Memory B cell (primary cell): ENCODE results near the gene SLFN5.

Source experiments
- ATAC-seq: fragments of 150-1000 bp; cut with Tn5 transposase; 2 replicates; pipeline ENCODE4 v1.10.0; 2021; ENCODE audit warnings: low read depth, mild to moderate bottlenecking, moderate library complexity
- DNase-seq, 2 donors: peaks; one replicate each; pipeline ENCODE4 v3.0.0; 2022; ENCODE audit warnings: low spot score in 2 of 2
- H3K27ac Mint-ChIP-seq: one replicate; pipeline ENCODE4 v1.8.0; 2022; ENCODE audit warnings: mild to moderate bottlenecking, moderate library complexity, mixed read lengths
- H3K27me3 Mint-ChIP-seq: one replicate; pipeline ENCODE4 v1.8.0; 2022; ENCODE audit warnings: mixed read lengths
- H3K36me3 Mint-ChIP-seq: one replicate; pipeline ENCODE4 v1.8.0; 2022; ENCODE audit warnings: mild to moderate bottlenecking, mixed read lengths
- H3K4me1 Mint-ChIP-seq: one replicate; pipeline ENCODE4 v1.8.0; 2022; ENCODE audit warnings: mixed read lengths
- H3K4me3 Mint-ChIP-seq: one replicate; pipeline ENCODE4 v1.8.0; 2022; ENCODE audit warnings: mild to moderate bottlenecking, moderate library complexity, mixed read lengths
- H3K9me3 Mint-ChIP-seq: one replicate; pipeline ENCODE4 v1.8.0; 2022; ENCODE audit warnings: mixed read lengths

SLFN5 gene

GRCh38 chr17:35315283-35315682 lies 72.4 kb downstream of the SLFN5 start:
- Mint-ChIP-seq H3K27me3 (no peaks in the 10 kb centered on the region), H3K9me3 (no peaks in the 10 kb centered on the region), H3K4me3 (no peak overlapping the region), H3K27ac (peak overlapping the region; percentile 25), H3K4me1 (peaks cover 13% of the 10 kb centered on the region), H3K36me3 (no peaks in the 10 kb centered on the region)
- ATAC-seq, result no peak
- DNase-seq, result no peak

GRCh38 chr17:35315971-35316370 lies 73.1 kb downstream of the SLFN5 start:
- Mint-ChIP-seq H3K27me3 (no peaks in the 10 kb centered on the region), H3K9me3 (no peaks in the 10 kb centered on the region), H3K36me3 (no peaks in the 10 kb centered on the region), H3K4me1 (peaks cover 13% of the 10 kb centered on the region), H3K27ac (no peak overlapping the region), H3K4me3 (no peak overlapping the region)
- ATAC-seq (no peak), DNase-seq (no peak)

- H3K36me3 Mint-ChIP-seq, result peaks cover 16% of the 10 kb centered on the region
- ATAC-seq, result no peak
- no peak overlapping the region for H3K27ac Mint-ChIP-seq
- peaks cover 3% of the 10 kb centered on the region for H3K9me3 Mint-ChIP-seq
- H3K4me3 Mint-ChIP-seq, result no peak overlapping the region
- H3K4me1 Mint-ChIP-seq, result no peaks in the 10 kb centered on the region
- H3K27me3 Mint-ChIP-seq, result no peaks in the 10 kb centered on the region
- DNase-seq, result no peak
Observed at GRCh38 chr17:35322749-35323148, 79.9 kb downstream of the SLFN5 start.
